HEK293 (cell line): ENCODE measurements around the gene FUBP3.

Source experiments
- BCL11A ChIP-seq: fragments of 450-650 bp; formaldehyde crosslinking; IDR thresholded peaks from 2 replicates; pipeline ENCODE4 v1.5.1; 2016; ENCODE audit warnings: low read depth, missing biosample characterization, missing genetic modification characterization
- GFI1B ChIP-seq: fragments of 450-650 bp; formaldehyde crosslinking; IDR thresholded peaks from 2 replicates; pipeline ENCODE4 v1.5.1; 2016; ENCODE audit warnings: missing biosample characterization, missing genetic modification characterization
- HOXD13 ChIP-seq: sonication (generic); formaldehyde crosslinking; IDR thresholded peaks from 2 replicates; pipeline ENCODE4 v1.8.0; 2022; ENCODE audit warnings: missing genetic modification reagents, borderline replicate concordance
- RBAK ChIP-seq: fragments of 450-650 bp; formaldehyde crosslinking; IDR thresholded peaks from 2 replicates; pipeline ENCODE4 v1.5.1; 2016; ENCODE audit warnings: missing biosample characterization, missing genetic modification characterization
- SALL2 ChIP-seq: fragments of 450-650 bp; formaldehyde crosslinking; IDR thresholded peaks from 2 replicates; pipeline ENCODE4 v1.5.0; 2017; ENCODE audit warnings: missing biosample characterization, mild to moderate bottlenecking, missing genetic modification characterization, borderline replicate concordance
- SCRT2 ChIP-seq: fragments of 450-650 bp; formaldehyde crosslinking; IDR thresholded peaks from 2 replicates; pipeline ENCODE4 v1.5.1; 2016; ENCODE audit warnings: missing biosample characterization, missing genetic modification characterization
- ZBTB1 ChIP-seq: fragments of 450-650 bp; formaldehyde crosslinking; IDR thresholded peaks from 2 replicates; pipeline ENCODE4 v1.5.1; 2016; ENCODE audit warnings: missing biosample characterization, missing genetic modification characterization
- ZBTB17 ChIP-seq: fragments of 450-650 bp; formaldehyde crosslinking; IDR thresholded peaks from 2 replicates; pipeline ENCODE4 v1.5.1; 2016; ENCODE audit warnings: missing biosample characterization, missing genetic modification characterization
- ZBTB20 ChIP-seq: fragments of 450-650 bp; formaldehyde crosslinking; IDR thresholded peaks from 2 replicates; pipeline ENCODE4 v1.5.1; 2016; ENCODE audit warnings: missing biosample characterization, missing genetic modification characterization
- ZFP3 ChIP-seq: fragments of 450-650 bp; formaldehyde crosslinking; IDR thresholded peaks from 2 replicates; pipeline ENCODE4 v1.5.1; 2016; ENCODE audit warnings: low read depth, missing biosample characterization, missing genetic modification characterization
- ZNF140 ChIP-seq: fragments of 450-650 bp; formaldehyde crosslinking; IDR thresholded peaks from 2 replicates; pipeline ENCODE4 v1.5.1; 2016; ENCODE audit warnings: missing biosample characterization, missing genetic modification characterization
- ZNF146 ChIP-seq: fragments of 450-650 bp; formaldehyde crosslinking; IDR thresholded peaks from 2 replicates; pipeline ENCODE4 v1.5.1; 2016; ENCODE audit warnings: missing biosample characterization, missing genetic modification characterization
- ZNF148 ChIP-seq: fragments of 450-650 bp; formaldehyde crosslinking; IDR thresholded peaks from 2 replicates; pipeline ENCODE4 v1.5.0; 2017; ENCODE audit warnings: missing biosample characterization, missing genetic modification characterization, borderline replicate concordance
- ZNF16 ChIP-seq: fragments of 450-650 bp; formaldehyde crosslinking; IDR thresholded peaks from 2 replicates; pipeline ENCODE4 v1.5.1; 2016; ENCODE audit warnings: low read depth, missing biosample characterization, missing genetic modification characterization
- ZNF350 ChIP-seq: fragments of 450-650 bp; formaldehyde crosslinking; IDR thresholded peaks from 2 replicates; pipeline ENCODE4 v1.5.0; 2017; ENCODE audit warnings: missing biosample characterization, mild to moderate bottlenecking, missing genetic modification characterization
- ZNF394 ChIP-seq: fragments of 450-650 bp; formaldehyde crosslinking; IDR thresholded peaks from 2 replicates; pipeline ENCODE4 v1.5.1; 2016; ENCODE audit warnings: missing biosample characterization, missing genetic modification characterization, mild to moderate bottlenecking, moderate library complexity, borderline replicate concordance
- ZNF433 ChIP-seq: fragments of 450-650 bp; formaldehyde crosslinking; IDR thresholded peaks from 2 replicates; pipeline ENCODE4 v1.5.1; 2016; ENCODE audit warnings: missing biosample characterization, missing genetic modification characterization, low read depth
- ZNF529 ChIP-seq: fragments of 450-650 bp; formaldehyde crosslinking; IDR thresholded peaks from 2 replicates; pipeline ENCODE4 v1.5.1; 2017; ENCODE audit warnings: missing genetic modification characterization, missing biosample characterization; ENCODE audit not compliant: insufficient replicate concordance
- ZNF660 ChIP-seq: fragments of 450-650 bp; IDR thresholded peaks from 2 replicates; pipeline ENCODE4 v1.5.1; 2018; ENCODE audit warnings: missing biosample characterization, mild to moderate bottlenecking, missing genetic modification characterization
- ZNF747 ChIP-seq: fragments of 450-650 bp; formaldehyde crosslinking; IDR thresholded peaks from 2 replicates; pipeline ENCODE4 v1.5.1; 2016; ENCODE audit warnings: missing biosample characterization, missing genetic modification characterization
- ZNF776 ChIP-seq: fragments of 450-650 bp; formaldehyde crosslinking; IDR thresholded peaks from 2 replicates; pipeline ENCODE4 v1.5.0; 2017; ENCODE audit warnings: missing biosample characterization, missing genetic modification characterization, borderline replicate concordance
- ZSCAN23 ChIP-seq: fragments of 450-650 bp; formaldehyde crosslinking; IDR thresholded peaks from 2 replicates; pipeline ENCODE4 v1.5.1; 2016; ENCODE audit warnings: missing biosample characterization, missing genetic modification characterization
- TF ChIP-seq, protein P1 (sequence below): fragments of 450-650 bp; formaldehyde crosslinking; IDR thresholded peaks from 2 replicates; pipeline ENCODE4 v1.5.1; 2016; ENCODE audit warnings: missing biosample characterization, missing genetic modification characterization
- TF ChIP-seq, protein P2 (sequence below): fragments of 450-650 bp; formaldehyde crosslinking; conservative IDR thresholded peaks from 2 replicates; pipeline ENCODE4 v1.5.1; 2016; ENCODE audit warnings: low read depth, missing biosample characterization, missing genetic modification characterization
- TF ChIP-seq, protein P3 (sequence below): fragments of 450-650 bp; formaldehyde crosslinking; IDR thresholded peaks from 2 replicates; pipeline ENCODE4 v1.5.1; 2016; ENCODE audit warnings: missing biosample characterization, missing genetic modification characterization, borderline replicate concordance

The FUBP3 gene

DNA sequence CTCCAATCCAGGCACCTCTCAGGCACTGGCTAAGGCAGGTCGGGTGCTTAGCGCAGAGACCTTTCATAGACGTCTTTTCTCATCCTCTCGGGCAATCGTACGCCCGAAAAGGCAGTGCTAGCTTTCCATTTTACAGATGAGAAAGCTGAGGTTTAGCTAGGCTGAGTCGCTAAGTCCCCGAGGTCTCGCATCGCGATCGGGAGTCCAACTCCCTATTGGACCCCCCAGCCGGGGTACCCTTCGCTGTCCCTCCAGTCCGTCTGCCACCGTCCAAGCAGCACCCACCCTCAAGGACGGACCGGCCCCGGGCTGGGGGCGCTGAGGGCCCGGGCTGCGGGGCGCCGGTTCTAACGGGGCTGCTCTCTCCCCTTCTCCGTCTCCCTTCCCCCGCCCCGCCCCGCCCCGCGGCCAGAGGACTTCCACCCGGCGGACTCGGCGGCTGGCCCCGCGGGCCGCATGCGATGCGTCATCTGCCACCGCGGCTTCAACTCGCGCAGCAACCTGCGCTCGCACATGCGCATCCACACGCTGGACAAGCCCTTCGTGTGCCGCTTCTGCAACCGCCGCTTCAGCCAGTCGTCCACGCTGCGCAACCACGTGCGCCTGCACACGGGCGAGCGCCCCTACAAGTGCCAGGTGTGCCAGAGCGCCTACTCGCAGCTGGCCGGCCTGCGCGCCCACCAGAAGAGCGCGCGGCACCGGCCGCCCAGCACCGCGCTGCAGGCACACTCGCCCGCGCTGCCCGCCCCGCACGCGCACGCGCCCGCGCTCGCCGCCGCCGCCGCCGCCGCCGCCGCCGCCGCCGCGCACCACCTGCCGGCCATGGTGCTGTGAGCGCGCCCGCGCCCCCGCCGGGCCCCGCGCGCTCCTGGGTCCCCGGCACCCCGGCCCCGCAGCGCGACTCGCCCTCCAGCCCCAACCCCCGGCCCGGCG is 101.7 kb downstream of the FUBP3 start (continued):
- TF ChIP-seq ZNF660 (tag by site-specific recombination) (0 out of 2 replicates have a peak, but pooled peaks have one; percentile 17), HOXD13 (CRISPR knock-in tag) (no peak), ZNF16 (tag by site-specific recombination) (no peak), ZSCAN23 (tag by site-specific recombination) (no peak), ZBTB20 (peak; percentile 31; the same call in 1 of the 2 replicates), ZNF148 (tag by site-specific recombination) (no peak), ZNF529 (tag by site-specific recombination) (no peak), ZNF350 (no peak), ZNF776 (tag by site-specific recombination) (no peak), ZNF433 (tag by site-specific recombination) (no peak), ZNF394 (0 out of 2 replicates have a peak, but pooled peaks have one; percentile 24), ZNF747 (no peak), SCRT2 (tag by site-specific recombination) (no peak), ZFP3 (tag by site-specific recombination) (no peak), ZNF140 (tag by site-specific recombination) (no peak), ZNF146 (tag by site-specific recombination) (no peak), SALL2 (tag by site-specific recombination) (no peak), RBAK (tag by site-specific recombination) (no peak), ZBTB1 (no peak), BCL11A (no peak), GFI1B (tag by site-specific recombination) (no peak), ZBTB17 (tag by site-specific recombination) (peak; percentile 26; the same call in 1 of the 2 replicates)
- TF ChIP-seq, protein P1, sequence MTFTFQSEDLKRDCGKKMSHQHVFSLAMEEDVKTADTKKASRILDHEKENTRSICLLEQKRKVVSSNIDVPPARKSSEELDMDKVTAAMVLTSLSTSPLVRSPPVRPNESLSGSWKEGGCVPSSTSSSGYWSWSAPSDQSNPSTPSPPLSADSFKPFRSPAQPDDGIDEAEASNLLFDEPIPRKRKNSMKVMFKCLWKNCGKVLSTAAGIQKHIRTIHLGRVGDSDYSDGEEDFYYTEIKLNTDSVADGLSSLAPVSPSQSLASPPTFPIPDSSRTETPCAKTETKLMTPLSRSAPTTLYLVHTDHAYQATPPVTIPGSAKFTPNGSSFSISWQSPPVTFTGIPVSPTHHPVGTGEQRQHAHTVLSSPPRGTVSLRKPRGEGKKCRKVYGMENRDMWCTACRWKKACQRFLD, result no peak
- TF ChIP-seq, protein P2, sequence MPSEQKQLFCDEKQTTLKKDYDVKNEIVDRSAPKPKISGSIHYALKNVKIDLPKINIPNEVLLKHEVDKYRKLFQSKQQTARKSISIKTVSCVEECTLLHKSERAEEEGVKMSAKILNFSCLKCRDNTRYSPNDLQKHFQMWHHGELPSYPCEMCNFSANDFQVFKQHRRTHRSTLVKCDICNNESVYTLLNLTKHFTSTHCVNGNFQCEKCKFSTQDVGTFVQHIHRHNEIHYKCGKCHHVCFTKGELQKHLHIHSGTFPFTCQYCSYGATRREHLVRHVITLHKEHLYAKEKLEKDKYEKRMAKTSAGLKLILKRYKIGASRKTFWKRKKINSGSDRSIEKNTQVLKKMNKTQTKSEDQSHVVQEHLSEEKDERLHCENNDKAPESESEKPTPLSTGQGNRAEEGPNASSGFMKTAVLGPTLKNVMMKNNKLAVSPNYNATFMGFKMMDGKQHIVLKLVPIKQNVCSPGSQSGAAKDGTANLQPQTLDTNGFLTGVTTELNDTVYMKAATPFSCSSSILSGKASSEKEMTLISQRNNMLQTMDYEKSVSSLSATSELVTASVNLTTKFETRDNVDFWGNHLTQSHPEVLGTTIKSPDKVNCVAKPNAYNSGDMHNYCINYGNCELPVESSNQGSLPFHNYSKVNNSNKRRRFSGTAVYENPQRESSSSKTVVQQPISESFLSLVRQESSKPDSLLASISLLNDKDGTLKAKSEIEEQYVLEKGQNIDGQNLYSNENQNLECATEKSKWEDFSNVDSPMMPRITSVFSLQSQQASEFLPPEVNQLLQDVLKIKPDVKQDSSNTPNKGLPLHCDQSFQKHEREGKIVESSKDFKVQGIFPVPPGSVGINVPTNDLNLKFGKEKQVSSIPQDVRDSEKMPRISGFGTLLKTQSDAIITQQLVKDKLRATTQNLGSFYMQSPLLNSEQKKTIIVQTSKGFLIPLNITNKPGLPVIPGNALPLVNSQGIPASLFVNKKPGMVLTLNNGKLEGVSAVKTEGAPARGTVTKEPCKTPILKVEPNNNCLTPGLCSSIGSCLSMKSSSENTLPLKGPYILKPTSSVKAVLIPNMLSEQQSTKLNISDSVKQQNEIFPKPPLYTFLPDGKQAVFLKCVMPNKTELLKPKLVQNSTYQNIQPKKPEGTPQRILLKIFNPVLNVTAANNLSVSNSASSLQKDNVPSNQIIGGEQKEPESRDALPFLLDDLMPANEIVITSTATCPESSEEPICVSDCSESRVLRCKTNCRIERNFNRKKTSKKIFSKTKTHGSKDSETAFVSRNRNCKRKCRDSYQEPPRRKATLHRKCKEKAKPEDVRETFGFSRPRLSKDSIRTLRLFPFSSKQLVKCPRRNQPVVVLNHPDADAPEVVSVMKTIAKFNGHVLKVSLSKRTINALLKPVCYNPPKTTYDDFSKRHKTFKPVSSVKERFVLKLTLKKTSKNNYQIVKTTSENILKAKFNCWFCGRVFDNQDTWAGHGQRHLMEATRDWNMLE (tag by site-specific recombination), result no peak
- TF ChIP-seq, protein P3, sequence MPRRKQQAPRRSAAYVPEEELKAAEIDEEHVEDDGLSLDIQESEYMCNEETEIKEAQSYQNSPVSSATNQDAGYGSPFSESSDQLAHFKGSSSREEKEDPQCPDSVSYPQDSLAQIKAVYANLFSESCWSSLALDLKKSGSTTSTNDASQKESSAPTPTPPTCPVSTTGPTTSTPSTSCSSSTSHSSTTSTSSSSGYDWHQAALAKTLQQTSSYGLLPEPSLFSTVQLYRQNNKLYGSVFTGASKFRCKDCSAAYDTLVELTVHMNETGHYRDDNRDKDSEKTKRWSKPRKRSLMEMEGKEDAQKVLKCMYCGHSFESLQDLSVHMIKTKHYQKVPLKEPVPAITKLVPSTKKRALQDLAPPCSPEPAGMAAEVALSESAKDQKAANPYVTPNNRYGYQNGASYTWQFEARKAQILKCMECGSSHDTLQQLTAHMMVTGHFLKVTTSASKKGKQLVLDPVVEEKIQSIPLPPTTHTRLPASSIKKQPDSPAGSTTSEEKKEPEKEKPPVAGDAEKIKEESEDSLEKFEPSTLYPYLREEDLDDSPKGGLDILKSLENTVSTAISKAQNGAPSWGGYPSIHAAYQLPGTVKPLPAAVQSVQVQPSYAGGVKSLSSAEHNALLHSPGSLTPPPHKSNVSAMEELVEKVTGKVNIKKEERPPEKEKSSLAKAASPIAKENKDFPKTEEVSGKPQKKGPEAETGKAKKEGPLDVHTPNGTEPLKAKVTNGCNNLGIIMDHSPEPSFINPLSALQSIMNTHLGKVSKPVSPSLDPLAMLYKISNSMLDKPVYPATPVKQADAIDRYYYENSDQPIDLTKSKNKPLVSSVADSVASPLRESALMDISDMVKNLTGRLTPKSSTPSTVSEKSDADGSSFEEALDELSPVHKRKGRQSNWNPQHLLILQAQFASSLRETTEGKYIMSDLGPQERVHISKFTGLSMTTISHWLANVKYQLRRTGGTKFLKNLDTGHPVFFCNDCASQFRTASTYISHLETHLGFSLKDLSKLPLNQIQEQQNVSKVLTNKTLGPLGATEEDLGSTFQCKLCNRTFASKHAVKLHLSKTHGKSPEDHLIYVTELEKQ (tag by site-specific recombination), result peak; percentile 22; the same call in 1 of the 2 replicates
